Fibroblast of lung (primary cell): ENCODE results near the gene SLX9. TPM values are rescaled to one million over a fixed set of nuclear protein-coding genes. Genes with fewer than 3 reads are reported as not detected.

Experiments
- DNase-seq, 2 donors: peaks; one replicate each; pipeline versions ENCODE4 v3.0.0 to v3.0.0-alpha.2; 2010; ENCODE audit warnings: low read depth in 2 of 2
- H2AFZ ChIP-seq: 2 replicates; pipeline ENCODE4 v1.5.1; 2012; ENCODE audit warnings: low read length, control low read depth, inconsistent platforms
- H3K27ac ChIP-seq: 2 replicates; pipeline ENCODE4 v1.5.1; 2011; ENCODE audit warnings: low read length, control low read depth; ENCODE audit not compliant: insufficient read depth
- H3K27me3 ChIP-seq: 2 replicates; pipeline ENCODE4 v1.5.1; 2011; ENCODE audit warnings: mild to moderate bottlenecking, low read length; ENCODE audit not compliant: control insufficient read depth, insufficient read depth
- H3K36me3 ChIP-seq: 2 replicates; pipeline ENCODE4 v1.5.1; 2011; ENCODE audit warnings: low read length; ENCODE audit not compliant: control insufficient read depth, insufficient read depth
- H3K4me1 ChIP-seq: 2 replicates; pipeline ENCODE4 v1.5.1; 2011; ENCODE audit warnings: low read length; ENCODE audit not compliant: control insufficient read depth, insufficient read depth; ENCODE audit errors: extremely low read depth
- H3K4me2 ChIP-seq: 2 replicates; pipeline ENCODE4 v1.5.1; 2011; ENCODE audit warnings: low read length, control low read depth; ENCODE audit not compliant: insufficient read depth; ENCODE audit errors: extremely low read depth
- H3K4me3 ChIP-seq, 4 experiments: fragments of 200-600 bp in 1 of 4; sonication (generic) in 1 of 4; replicated peaks in 1 of 4; 2 replicates each; pipeline ENCODE4 v1.5.1; 2011 to 2016; ENCODE audit warnings: low read length in 4 of 4, low read depth in 3 of 4, mild to moderate bottlenecking in 3 of 4, control low read depth in 2 of 4, inconsistent platforms in 1 of 4, mixed read lengths in 1 of 4; ENCODE audit not compliant: insufficient read depth in 1 of 4; ENCODE audit errors: control extremely low read depth in 1 of 4
- H3K79me2 ChIP-seq: 2 replicates; pipeline ENCODE4 v1.5.1; 2012; ENCODE audit warnings: mild to moderate bottlenecking, low read length, inconsistent platforms; ENCODE audit not compliant: control insufficient read depth, insufficient read depth
- H3K9ac ChIP-seq: 2 replicates; pipeline ENCODE4 v1.5.1; 2011; ENCODE audit warnings: mild to moderate bottlenecking, low read length, control low read depth; ENCODE audit not compliant: insufficient read depth
- H3K9me3 ChIP-seq: 2 replicates; pipeline ENCODE4 v1.5.1; 2012; ENCODE audit warnings: low read depth, low read length; ENCODE audit not compliant: control insufficient read depth, insufficient read depth
- H4K20me1 ChIP-seq: 2 replicates; pipeline ENCODE4 v1.5.1; 2011; ENCODE audit warnings: low read length; ENCODE audit not compliant: control insufficient read depth, insufficient read depth; ENCODE audit errors: extremely low read depth
- EZH2 ChIP-seq: IDR thresholded peaks from 2 replicates; pipeline ENCODE4 v1.5.1; 2012; ENCODE audit warnings: low read length, control low read depth, mild to moderate bottlenecking; ENCODE audit errors: missing control alignments
- polyA plus RNA-seq, 2 donors: library from polyadenylated mRNA; depleted of rRNA in 1 of 2; stranded (reverse) in 1 of 2; unstranded in 1 of 2; fragments of >200 nt; gene quantifications; 2 replicates each; pipeline ENCODE4 v1.2.1, GENCODE V29; 2011 to 2012; ENCODE audit warnings: missing spikeins in 1 of 2
- total RNA-seq: library from RNA; depleted of rRNA; stranded (reverse); fragments of >200 nt; gene quantifications from 2 replicates; pipeline ENCODE4 v1.2.1, GENCODE V29; 2014
- TF ChIP-seq, protein P1 (sequence below), 2 donors: IDR thresholded peaks in 1 of 2; conservative IDR thresholded peaks in 1 of 2; 1 replicate in 1 of 2; 2 replicates in 1 of 2; pipeline ENCODE4 v1.5.1; 2011 to 2012; ENCODE audit warnings: low read length in 2 of 2, control low read depth in 1 of 2, inconsistent platforms in 1 of 2, low read depth in 1 of 2, mild to moderate bottlenecking in 1 of 2

The SLX9 gene
- total and polyA plus RNA-seq, 2 donors (not counting 1 experiment from before 2014, with no cell fraction given), result 9.7 to 14.9 TPM

DNA sequence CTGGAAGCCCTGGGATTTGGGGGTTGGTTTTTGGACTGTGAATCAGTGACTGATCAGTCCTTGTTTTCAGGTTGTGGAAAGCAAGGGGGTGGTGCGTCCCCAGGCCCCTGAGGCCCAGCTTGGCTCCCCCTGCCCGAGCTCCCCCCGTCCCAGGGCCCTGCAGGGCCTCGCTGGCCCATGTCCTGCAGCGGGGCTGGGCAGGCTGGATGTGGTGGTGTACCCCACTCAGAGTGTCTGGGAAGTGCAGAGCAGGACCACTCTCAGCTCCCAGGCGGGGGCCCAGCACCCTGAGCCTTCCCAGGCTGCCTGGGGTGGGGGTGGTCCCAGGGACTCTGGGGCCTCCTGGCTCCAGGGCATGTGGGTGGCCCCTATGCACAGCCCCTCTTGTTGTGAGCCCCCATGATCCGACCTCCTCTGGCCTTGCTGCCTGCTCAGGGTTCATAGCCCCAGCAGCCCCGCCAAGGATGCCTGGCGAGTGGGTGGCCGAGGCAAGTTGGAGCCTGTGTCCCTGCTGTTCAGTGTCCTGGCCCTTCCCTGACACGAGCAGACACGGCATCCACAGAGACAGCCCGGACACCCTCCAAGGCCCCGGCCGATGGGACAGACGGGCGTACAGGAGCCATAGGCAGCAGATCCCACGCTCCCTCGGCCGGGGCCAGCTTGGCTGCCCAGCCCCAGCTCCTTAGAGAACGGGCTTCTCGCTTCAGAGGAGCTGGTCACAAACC lies 37.9 kb downstream of the SLX9 start:
- no peak overlapping the region for H3K4me3 ChIP-seq
- TF ChIP-seq EZH2, result no peak
- TF ChIP-seq, protein P1, sequence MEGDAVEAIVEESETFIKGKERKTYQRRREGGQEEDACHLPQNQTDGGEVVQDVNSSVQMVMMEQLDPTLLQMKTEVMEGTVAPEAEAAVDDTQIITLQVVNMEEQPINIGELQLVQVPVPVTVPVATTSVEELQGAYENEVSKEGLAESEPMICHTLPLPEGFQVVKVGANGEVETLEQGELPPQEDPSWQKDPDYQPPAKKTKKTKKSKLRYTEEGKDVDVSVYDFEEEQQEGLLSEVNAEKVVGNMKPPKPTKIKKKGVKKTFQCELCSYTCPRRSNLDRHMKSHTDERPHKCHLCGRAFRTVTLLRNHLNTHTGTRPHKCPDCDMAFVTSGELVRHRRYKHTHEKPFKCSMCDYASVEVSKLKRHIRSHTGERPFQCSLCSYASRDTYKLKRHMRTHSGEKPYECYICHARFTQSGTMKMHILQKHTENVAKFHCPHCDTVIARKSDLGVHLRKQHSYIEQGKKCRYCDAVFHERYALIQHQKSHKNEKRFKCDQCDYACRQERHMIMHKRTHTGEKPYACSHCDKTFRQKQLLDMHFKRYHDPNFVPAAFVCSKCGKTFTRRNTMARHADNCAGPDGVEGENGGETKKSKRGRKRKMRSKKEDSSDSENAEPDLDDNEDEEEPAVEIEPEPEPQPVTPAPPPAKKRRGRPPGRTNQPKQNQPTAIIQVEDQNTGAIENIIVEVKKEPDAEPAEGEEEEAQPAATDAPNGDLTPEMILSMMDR (conservative IDR thresholded peaks at IDR 0.05 in 1 of 2, IDR thresholded peaks at IDR 0.05 in 1 of 2; ENCODE audit: low read depth in 1 of 2, low read length in 2 of 2), result no peak
- no peak overlapping the region for H3K9ac ChIP-seq
- peaks cover 2% of the 10 kb centered on the region for H3K36me3 ChIP-seq
- H3K79me2 ChIP-seq, result no peaks in the 10 kb centered on the region
- DNase-seq, result no peak
- H3K4me1 ChIP-seq, result no peaks in the 10 kb centered on the region
- no peaks in the 10 kb centered on the region for H4K20me1 ChIP-seq
- H3K4me2 ChIP-seq, result no peak overlapping the region
- H3K9me3 ChIP-seq, result no peaks in the 10 kb centered on the region
- H3K27me3 ChIP-seq, result no peaks in the 10 kb centered on the region
- no peak overlapping the region for H2AFZ ChIP-seq
- H3K27ac ChIP-seq, result no peak overlapping the region

DNA sequence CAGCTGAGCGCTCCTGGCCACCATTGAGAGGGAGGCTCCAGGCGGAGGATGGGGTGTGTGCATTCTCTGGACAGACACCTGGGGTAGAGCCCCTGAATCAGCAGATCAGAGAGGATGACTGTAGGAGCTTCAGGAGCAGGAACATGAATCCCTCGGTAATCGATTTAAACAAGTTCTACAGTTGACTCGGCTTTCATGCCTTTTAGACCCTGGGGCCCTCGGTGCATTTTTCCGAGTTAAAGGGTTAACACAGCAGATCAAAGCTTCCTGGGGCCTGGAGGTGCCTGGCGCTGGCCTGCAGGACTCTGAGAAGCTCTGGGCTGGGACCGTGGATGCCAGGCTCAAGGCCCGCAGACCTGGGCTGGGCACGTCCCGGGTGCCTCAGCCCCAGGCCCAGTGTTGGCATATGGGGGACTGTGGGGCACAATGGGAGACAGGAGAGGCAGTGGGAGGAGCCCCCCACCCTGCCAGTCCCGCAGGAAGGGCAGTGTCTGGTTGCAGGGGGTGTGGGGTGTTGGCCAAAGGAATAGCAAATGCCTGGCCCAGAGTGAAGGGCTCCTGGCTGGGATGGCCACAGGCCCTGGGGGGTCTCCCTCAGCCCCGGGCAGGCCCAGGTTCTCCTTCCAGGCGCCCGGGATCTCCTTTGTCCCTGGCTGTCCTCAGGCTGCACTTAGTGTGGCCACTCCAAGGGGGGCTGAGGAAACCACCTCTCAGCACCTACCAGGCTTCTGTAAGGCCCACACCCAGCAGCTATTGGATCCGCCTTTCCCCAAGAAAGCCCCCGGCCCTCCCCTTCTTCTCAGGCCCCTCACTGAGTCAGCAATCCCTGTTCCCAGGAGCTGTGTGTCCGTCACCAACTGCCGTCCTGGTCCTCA lies 40.1 kb downstream of the SLX9 start:
- H3K27ac ChIP-seq, result no peak overlapping the region
- no peak overlapping the region for H2AFZ ChIP-seq
- H4K20me1 ChIP-seq, result no peaks in the 10 kb centered on the region
- H3K9me3 ChIP-seq, result no peaks in the 10 kb centered on the region
- no peak for TF ChIP-seq EZH2
- TF ChIP-seq, protein P1 (conservative IDR thresholded peaks at IDR 0.05 in 1 of 2, IDR thresholded peaks at IDR 0.05 in 1 of 2; ENCODE audit: low read depth in 1 of 2, low read length in 2 of 2), result no peak
- no peaks in the 10 kb centered on the region for H3K79me2 ChIP-seq
- H3K4me2 ChIP-seq, result no peak overlapping the region
- no peak for DNase-seq
- H3K4me3 ChIP-seq, result no peak overlapping the region
- H3K9ac ChIP-seq, result no peak overlapping the region
- H3K4me1 ChIP-seq, result no peaks in the 10 kb centered on the region
- H3K27me3 ChIP-seq, result no peaks in the 10 kb centered on the region
- peaks cover 2% of the 10 kb centered on the region for H3K36me3 ChIP-seq
